Dedifferentiated amniotic fluid mesenchymal stem cell (primary cell): ENCODE results near the gene C11orf24.

Experiments used
- DNase-seq: peaks from one replicate; pipeline ENCODE4 v3.0.0-alpha.2; 2016; ENCODE audit errors: extremely low spot score

Gene C11orf24

GRCh38 chr11:68270196-68271022 is 1.4 kb downstream of the C11orf24 start:
- no peak for DNase-seq

GRCh38 chr11:68269414-68270081 is 2.2 kb downstream of the C11orf24 start:
- peak; percentile 76 for DNase-seq

- DNase-seq: no peak
Measured at GRCh38 chr11:68267881-68268240, 3.9 kb downstream of the C11orf24 start.

- DNase-seq: no peak
Measured at GRCh38 chr11:68266936-68267880, 4.6 kb downstream of the C11orf24 start.

- DNase-seq: no peak
Measured at GRCh38 chr11:68266121-68266891, 5.5 kb downstream of the C11orf24 start.

GRCh38 chr11:68264741-68265540 is 6.8 kb downstream of the C11orf24 start:
- DNase-seq: no peak

- no peak for DNase-seq
Measured at GRCh38 chr11:68264244-68264643, 7.5 kb downstream of the C11orf24 start.

GRCh38 chr11:68263444-68264035 is 8.2 kb downstream of the C11orf24 start:
- DNase-seq: no peak

- no peak for DNase-seq
Measured at GRCh38 chr11:68262544-68262827, 9.3 kb downstream of the C11orf24 start.

GRCh38 chr11:68261749-68262543 is 9.8 kb downstream of the C11orf24 start:
- DNase-seq: no peak

- no peak for DNase-seq
Measured at GRCh38 chr11:68261006-68261405, 10.8 kb downstream of the C11orf24 start.

GRCh38 chr11:68260484-68260883 is 11.3 kb downstream of the C11orf24 start:
- DNase-seq: no peak

- no peak for DNase-seq
Measured at GRCh38 chr11:68259122-68259959, 12.4 kb downstream of the C11orf24 start.

- DNase-seq: no peak
Measured at GRCh38 chr11:68258363-68258765, 13.4 kb downstream of the C11orf24 start.

GRCh38 chr11:68257477-68258362 is 14.1 kb downstream of the C11orf24 start:
- peak; percentile 93 for DNase-seq

- DNase-seq: no peak
Measured at GRCh38 chr11:68256331-68256741, 15.4 kb downstream of the C11orf24 start.

- DNase-seq: no peak
Measured at GRCh38 chr11:68255526-68255925, 16.2 kb downstream of the C11orf24 start.

GRCh38 chr11:68254421-68254820 is 17.4 kb downstream of the C11orf24 start:
- DNase-seq: no peak
